GM10266 (cell line): ENCODE measurements around the gene PDE12.

ENCODE experiments used
- DNase-seq: peaks from one replicate; pipeline ENCODE4 v3.0.0; 2012; ENCODE audit errors: extremely low spot score
- CTCF ChIP-seq: IDR thresholded peaks from 2 replicates; pipeline ENCODE4 v1.5.1; 2012; ENCODE audit warnings: mild to moderate bottlenecking, low read depth; ENCODE audit not compliant: control insufficient read depth, insufficient read depth; ENCODE audit errors: missing control alignments

The PDE12 gene

GRCh38 chr3:57545636-57546268 is 10.3 kb upstream of the PDE12 start:
- DNase-seq, result no peak

GRCh38 chr3:57546616-57547015 is 9.5 kb upstream of the PDE12 start:
- no peak for TF ChIP-seq CTCF
- no peak for DNase-seq

More at GRCh38 chr3:57545636-57546268, 10.3 kb upstream of the PDE12 start:
- no peak for TF ChIP-seq CTCF

- no peak for DNase-seq
- TF ChIP-seq CTCF, result no peak
Measured at GRCh38 chr3:57555306-57555705, 768 bp upstream of the PDE12 start.

GRCh38 chr3:57556459-57557084 is 498 bp downstream of the PDE12 start:
- DNase-seq, result peak; percentile 14
- no peak for TF ChIP-seq CTCF

- no peak for TF ChIP-seq CTCF
- peak; percentile 29 for DNase-seq
Measured at GRCh38 chr3:57557085-57557537, 1.0 kb downstream of the PDE12 start.

- DNase-seq, result no peak
- TF ChIP-seq CTCF, result no peak
Measured at GRCh38 chr3:57559526-57559925, 3.5 kb downstream of the PDE12 start.

- no peak for TF ChIP-seq CTCF
- DNase-seq, result no peak
Measured at GRCh38 chr3:57569859-57570450, 13.9 kb downstream of the PDE12 start.
